Activated CD4-positive, alpha-beta T cell treated with anti-CD3 and anti-CD28 coated beads, Interleukin-2, amount 50 U/mL, for 24 hours (primary cell): ENCODE results near the gene C22orf15.

Experiments
- DNase-seq, 2 donors: peaks; one replicate each; pipeline ENCODE4 v3.0.0-alpha.2; 2020; ENCODE audit warnings: low read depth in 1 of 2, low spot score in 1 of 2

Gene C22orf15

DNA sequence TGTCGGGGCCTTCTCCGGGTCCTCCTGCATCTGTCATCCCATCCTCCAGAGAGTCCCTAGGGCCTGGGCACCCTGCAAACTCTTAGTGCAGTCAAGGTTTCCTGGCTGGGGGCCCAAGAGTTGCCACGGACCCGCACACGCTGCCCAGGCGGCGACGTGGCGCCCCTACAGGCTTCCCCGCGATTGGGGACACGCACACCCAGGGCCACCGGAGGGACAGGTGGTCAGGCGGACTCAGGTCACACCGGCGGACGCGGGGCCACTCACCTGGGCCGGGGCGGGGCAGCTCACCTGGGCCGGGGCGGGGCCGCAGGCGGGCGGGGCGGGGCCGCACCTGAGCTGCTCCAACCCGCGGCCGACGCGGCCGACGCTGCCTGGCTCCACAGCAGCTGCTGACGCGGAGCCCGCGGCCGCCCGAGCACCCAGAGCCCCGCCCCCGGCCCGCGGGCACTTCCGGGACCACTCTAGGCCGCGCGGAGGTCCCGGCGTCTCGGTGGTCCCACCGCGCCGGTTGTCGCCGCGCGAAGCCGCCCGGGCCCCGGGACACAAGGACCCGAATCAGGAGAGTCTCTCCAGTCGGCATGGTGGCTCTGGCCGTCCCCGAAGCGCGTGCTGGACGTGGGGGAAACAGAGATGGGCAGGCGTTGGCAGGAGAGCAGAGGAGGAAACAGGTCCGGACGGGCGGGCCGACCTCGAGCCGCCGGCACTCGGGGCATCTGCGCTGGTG is 11.9 kb upstream of the C22orf15 start, which contains the start of gene ZNF70:
Gene ZNF70 (minus strand): TSS at position 399 of the 727 bp plus-strand sequence. CDS start 5,972 bp downstream, outside the sequence.
- peak; percentile 59 to 71 for DNase-seq

DNA sequence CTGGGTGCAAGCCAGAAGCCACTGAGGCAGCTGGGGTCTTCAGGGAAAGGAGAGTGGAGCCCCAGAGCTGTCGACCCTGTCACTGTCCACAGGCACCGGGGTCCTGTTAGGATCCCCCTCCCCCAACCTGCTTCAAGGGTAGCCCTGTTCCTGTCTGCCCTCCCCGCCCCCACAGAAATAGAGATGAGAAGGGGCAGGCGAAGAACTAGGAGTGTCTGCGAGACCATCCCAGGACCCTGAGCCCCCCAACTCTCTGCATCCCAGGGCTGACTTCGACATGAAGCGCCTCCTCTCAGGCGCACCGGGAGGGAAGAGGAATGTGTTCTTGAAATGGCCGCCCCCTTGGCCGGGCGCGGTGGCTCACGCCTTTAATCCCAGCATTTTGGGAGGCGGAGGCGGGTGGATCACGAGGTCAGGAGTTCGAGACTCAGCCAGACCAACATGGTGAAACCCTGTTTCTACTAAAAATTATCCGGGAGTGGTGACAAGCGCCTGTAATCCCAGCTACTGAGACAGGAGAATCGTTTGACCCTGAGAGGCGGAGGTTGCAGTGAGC is 11.3 kb upstream of the C22orf15 start:
- no peak for DNase-seq

GRCh38 chr22:23752090-23752691 is 10.6 kb upstream of the C22orf15 start:
- DNase-seq = no peak

GRCh38 chr22:23752750-23753149 is 10.0 kb upstream of the C22orf15 start:
- DNase-seq = no peak

- no peak for DNase-seq
Measured at GRCh38 chr22:23753385-23753784, 9.4 kb upstream of the C22orf15 start.

- no peak for DNase-seq
Measured at GRCh38 chr22:23754220-23754919, 8.4 kb upstream of the C22orf15 start, which contains the start of gene VPREB3. Gene VPREB3 (minus strand): TSS chr22:23754425. CDS start chr22:23754363, 62 bp downstream.

DNA sequence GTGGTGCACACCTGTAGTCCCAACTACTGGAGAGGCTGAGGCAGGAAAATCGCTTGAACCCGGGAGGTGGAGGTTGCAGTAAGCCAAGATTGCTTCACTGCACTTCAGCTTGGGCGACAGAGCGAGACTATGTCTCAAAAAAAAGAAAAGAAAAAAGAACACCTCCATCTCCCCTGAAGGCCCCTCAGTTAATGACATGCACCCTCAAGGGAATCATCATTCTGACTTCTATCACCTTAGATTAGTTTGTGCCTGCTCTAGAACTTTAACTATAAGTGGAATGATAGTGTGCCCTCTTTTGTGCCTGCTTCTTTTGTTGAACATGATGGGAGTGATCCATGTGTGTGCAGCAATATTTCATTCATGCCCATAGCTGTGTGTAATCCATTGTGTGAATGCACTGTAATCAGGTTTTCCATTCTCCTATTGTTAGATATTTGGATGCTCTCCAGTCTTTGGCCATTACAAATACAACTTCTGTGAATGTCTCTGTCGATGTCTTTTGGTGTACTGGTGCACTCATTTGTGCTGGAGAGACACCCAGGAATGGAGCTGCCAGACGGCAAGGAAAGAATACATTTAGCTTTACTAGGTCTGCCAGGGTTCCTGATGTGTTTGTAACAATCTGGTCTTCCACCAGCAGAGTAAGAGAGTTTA is 7.7 kb upstream of the C22orf15 start:
- no peak for DNase-seq

DNA sequence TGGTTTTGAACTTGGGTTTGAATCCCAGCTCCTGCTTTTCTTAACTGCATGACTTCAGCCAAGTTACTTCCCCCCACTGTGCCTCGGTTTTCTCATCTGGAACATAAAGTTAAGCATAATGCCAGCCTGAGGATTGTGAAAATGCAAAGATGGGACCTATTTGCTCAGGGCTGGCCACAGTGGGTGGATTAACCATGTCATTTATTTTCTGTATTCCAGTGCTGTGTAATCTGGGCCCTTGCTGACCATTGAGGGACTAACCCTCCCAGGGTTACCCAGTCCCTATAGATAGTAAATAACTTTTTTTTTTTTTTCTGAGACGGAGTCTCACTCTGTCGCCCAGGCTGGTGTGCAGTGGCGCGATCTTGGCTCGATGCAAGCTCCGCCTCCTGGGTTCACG is 7.1 kb upstream of the C22orf15 start:
- DNase-seq = no peak

DNA sequence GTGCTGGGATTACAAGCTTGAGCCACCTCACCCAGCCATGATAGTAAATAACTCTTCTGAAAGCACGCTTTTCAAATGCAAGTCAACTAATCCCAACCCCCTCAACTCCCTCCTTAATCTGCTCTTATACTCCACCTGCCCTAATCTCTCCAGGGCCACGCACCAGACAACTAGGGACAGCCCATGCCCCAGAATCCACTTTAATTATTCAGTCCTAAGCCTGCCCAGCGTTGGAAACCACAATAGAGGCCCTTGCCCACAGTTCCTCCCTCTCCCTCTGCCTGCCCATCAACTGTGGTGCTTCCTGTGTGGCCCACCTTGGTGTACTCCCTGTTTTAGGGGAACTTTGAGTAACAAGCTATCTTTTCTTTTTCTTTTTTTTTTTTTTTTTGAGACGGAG is 5.9 kb upstream of the C22orf15 start:
- no peak for DNase-seq

DNA sequence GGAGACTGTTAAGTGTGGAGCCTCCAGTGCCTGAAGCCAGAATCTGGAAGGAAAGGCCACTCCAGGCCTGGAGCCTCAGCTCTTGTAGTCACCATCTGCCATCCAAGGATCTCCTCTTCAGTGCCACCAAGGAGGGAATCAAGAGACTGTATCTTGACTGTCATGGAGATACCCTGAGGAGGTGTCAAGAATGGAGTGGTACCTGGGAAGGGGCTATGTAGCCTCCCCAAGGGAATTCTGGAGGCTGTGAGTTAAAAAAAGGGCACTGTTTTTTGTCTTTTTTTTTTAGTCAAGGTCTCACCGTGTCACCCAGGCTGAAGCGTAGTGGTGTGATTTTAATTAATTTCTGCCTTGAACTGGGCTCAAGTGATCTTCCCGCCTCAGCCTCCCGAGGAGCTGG is 3.2 kb upstream of the C22orf15 start:
- DNase-seq = no peak

DNA sequence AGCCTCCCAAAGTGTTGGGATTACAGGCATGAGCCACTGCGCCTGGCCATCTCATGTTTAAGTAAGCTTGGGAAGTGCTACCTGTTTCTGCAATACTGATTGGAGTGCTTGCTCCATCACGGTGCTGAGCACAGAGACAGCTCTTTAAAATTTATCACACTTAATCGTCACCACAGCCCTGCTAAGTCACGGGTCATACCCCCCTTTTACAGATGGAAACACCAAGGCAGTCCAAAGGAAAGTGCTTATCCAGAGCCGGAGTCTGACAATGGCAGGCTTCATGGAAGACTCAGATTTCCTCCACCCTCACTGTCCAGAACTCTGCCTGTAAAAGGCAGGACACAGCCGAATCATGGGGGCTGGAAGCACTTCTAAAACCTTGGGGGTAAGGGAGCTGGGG is 2.7 kb upstream of the C22orf15 start:
- DNase-seq = no peak

- DNase-seq = peak in 1 of 2 donors; percentile 42
Measured at GRCh38 chr22:23763579-23763945, 772 bp downstream of the C22orf15 start.

- DNase-seq = no peak
Measured at GRCh38 chr22:23763954-23764353, 1.2 kb downstream of the C22orf15 start.

- no peak for DNase-seq
Measured at GRCh38 chr22:23764899-23765881, 2.4 kb downstream of the C22orf15 start.

- DNase-seq = no peak
Measured at GRCh38 chr22:23767303-23767672, 4.5 kb downstream of the C22orf15 start.

DNA sequence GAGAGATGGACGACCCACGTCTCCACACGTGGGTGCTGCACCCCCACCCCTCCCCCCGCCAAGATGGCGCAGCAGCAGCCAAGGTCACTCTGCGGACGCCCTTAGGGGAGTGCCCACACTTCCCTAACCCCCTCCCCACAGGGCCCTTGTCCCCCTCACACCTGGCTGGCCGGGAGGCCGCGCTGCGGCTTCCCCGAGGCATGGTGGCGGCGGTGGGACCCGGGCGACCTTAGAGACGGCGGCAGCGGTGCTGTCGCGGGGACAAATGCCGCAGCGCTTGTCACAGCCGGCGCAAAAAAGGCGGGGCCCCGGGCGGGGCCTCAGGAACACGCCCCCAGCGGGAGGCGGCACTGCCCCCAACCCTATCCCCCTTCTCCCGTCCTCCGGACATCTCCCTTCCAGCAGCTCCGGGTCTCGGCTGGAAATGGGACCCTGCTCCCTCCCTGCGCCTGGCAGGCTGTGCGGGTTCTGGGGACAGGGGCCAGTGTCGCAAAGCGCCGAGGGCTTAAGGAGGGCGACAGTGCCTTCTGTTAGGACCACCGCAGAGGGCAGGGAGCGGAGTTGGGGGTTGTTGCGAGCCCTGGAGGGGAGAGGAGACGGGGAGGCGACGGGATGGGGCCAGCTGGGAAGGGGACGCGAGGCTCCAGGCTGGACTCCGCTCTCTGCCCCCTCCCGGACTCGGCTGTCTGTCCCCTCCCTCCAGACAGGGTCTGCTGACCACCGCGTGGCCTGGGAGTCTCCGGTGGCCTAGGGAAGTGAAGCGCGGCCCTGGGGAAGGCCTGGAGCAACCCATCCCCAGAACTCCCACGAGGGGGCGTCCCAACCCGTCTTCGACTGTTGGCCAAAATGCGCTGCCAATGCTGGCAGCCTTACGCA is 5.1 kb downstream of the C22orf15 start, which contains the start of gene CHCHD10:
Gene CHCHD10 (minus strand): TSS at position 300 of the 876 bp plus-strand sequence. CDS start 98 bp downstream, at position 202.
- DNase-seq = peak; percentile 62 to 64

GRCh38 chr22:23769321-23769965 is 6.7 kb downstream of the C22orf15 start:
- DNase-seq = no peak

- DNase-seq = no peak
Measured at GRCh38 chr22:23772315-23772648, 9.5 kb downstream of the C22orf15 start.
